Calu3 (cell line): ENCODE results near the gene CRTC1. TPM values are rescaled to one million over a fixed set of nuclear protein-coding genes. Genes with fewer than 3 reads are reported as not detected.

ENCODE experiments used
- BruUV-seq: library from RNA; stranded (reverse); fragments of 400-500 nt; replicated peaks from 2 replicates; lab custom pipeline; 2021; lab: Mats Ljungman, UMichigan
- CTCF ChIA-PET: fragments of 300-600 bp; sonication (Branson Sonifier 250); formaldehyde crosslinking; loops from one replicate; lab custom pipeline; 2022; ENCODE audit warnings: antibody characterized with exemption; lab: Charles Lee
- DNase-seq: peaks from one replicate; pipeline ENCODE4 v3.0.0; 2022
- H3K27ac Mint-ChIP-seq: one replicate; pipeline ENCODE4 v1.8.0; 2022; ENCODE audit warnings: mixed read lengths; ENCODE audit not compliant: unreplicated experiment
- H3K27me3 Mint-ChIP-seq: one replicate; pipeline ENCODE4 v1.8.0; 2022; ENCODE audit warnings: mixed read lengths; ENCODE audit not compliant: unreplicated experiment
- H3K36me3 Mint-ChIP-seq: one replicate; pipeline ENCODE4 v1.8.0; 2022; ENCODE audit warnings: mild to moderate bottlenecking, moderate library complexity, mixed read lengths; ENCODE audit not compliant: insufficient read depth, unreplicated experiment
- H3K4me1 Mint-ChIP-seq: one replicate; pipeline ENCODE4 v1.8.0; 2022; ENCODE audit warnings: mild to moderate bottlenecking, low read depth, mixed read lengths; ENCODE audit not compliant: unreplicated experiment
- H3K4me3 Mint-ChIP-seq: one replicate; pipeline ENCODE4 v1.8.0; 2022; ENCODE audit warnings: mild to moderate bottlenecking, low read depth, moderate library complexity, mixed read lengths; ENCODE audit not compliant: unreplicated experiment
- H3K9me3 Mint-ChIP-seq: one replicate; pipeline ENCODE4 v1.8.0; 2022; ENCODE audit warnings: low read depth, mixed read lengths; ENCODE audit not compliant: unreplicated experiment
- CTCF ChIP-seq: fragments of 200-600 bp; IDR thresholded peaks from one replicate; pipeline ENCODE4 v1.8.0; 2022; ENCODE audit warnings: antibody characterized with exemption; ENCODE audit not compliant: unreplicated experiment
- intact Hi-C: fragments of 100-400 bp; cut with micrococcal nuclease; formaldehyde crosslinking; loops from one replicate; pipeline ENCODE4 v1.10.0; 2022; ENCODE audit not compliant: unreplicated experiment
- total RNA-seq: library from RNA; stranded (reverse); gene quantifications from 2 replicates; pipeline ENCODE4 v1.2.3, GENCODE V29; 2022

The CRTC1 gene
- total RNA-seq, 1 experiment from 2014 or later, result 8.5 TPM

- TF ChIP-seq CTCF, result no peak
- H3K27me3 Mint-ChIP-seq, result no peaks in the 10 kb centered on the region
- no peaks in the 10 kb centered on the region for H3K9me3 Mint-ChIP-seq
- H3K36me3 Mint-ChIP-seq, result no peaks in the 10 kb centered on the region
- H3K4me1 Mint-ChIP-seq, result no peaks in the 10 kb centered on the region
- no peak overlapping the region for H3K27ac Mint-ChIP-seq
- H3K4me3 Mint-ChIP-seq, result no peak overlapping the region
- CTCF ChIA-PET, result no interaction called here
- no TSS peak for BruUV-seq
- intact Hi-C loops, result no loop called here
- no peak for DNase-seq
Measured at GRCh38 chr19:18760440-18761383, 77.2 kb downstream of the CRTC1 start.

- no peaks in the 10 kb centered on the region for H3K4me1 Mint-ChIP-seq
- CTCF ChIA-PET, result no interaction called here
- no TSS peak for BruUV-seq
- intact Hi-C loops, result no loop called here
- H3K27me3 Mint-ChIP-seq, result no peaks in the 10 kb centered on the region
- DNase-seq, result no peak
- H3K4me3 Mint-ChIP-seq, result no peak overlapping the region
- H3K27ac Mint-ChIP-seq, result no peak overlapping the region
- TF ChIP-seq CTCF, result no peak
- H3K9me3 Mint-ChIP-seq, result no peaks in the 10 kb centered on the region
- H3K36me3 Mint-ChIP-seq, result no peaks in the 10 kb centered on the region
Measured at GRCh38 chr19:18761531-18762110, 78.1 kb downstream of the CRTC1 start.

GRCh38 chr19:18762125-18763023 is 78.9 kb downstream of the CRTC1 start:
- CTCF ChIA-PET, result interaction anchor here (0.6 kb wide), 1 partner anchor 221 kb away, joined by 3 read pairs; no protein-coding TSS in a partner anchor
- TF ChIP-seq CTCF, result no peak
- intact Hi-C loops, result no loop called here
- no peaks in the 10 kb centered on the region for H3K36me3 Mint-ChIP-seq
- H3K27ac Mint-ChIP-seq, result no peak overlapping the region
- peak; percentile 64 for DNase-seq
- H3K27me3 Mint-ChIP-seq, result no peaks in the 10 kb centered on the region
- no peak overlapping the region for H3K4me3 Mint-ChIP-seq
- BruUV-seq, result no TSS peak
- no peaks in the 10 kb centered on the region for H3K9me3 Mint-ChIP-seq
- H3K4me1 Mint-ChIP-seq, result no peaks in the 10 kb centered on the region
